ENCODE data around the gene PFAS. TPM values are rescaled to one million over a fixed set of nuclear protein-coding genes. Genes with fewer than 3 reads are reported as not detected.

PFAS gene
- total RNA-seq, 2 experiments from 2014 or later, result 47.2 to 56.8 TPM

- H3K27me3 Mint-ChIP-seq, result no peaks in the 10 kb centered on the region
- peaks cover 10% of the 10 kb centered on the region for H3K36me3 Mint-ChIP-seq
- ATAC-seq (ENCODE audit: low read depth), result no peak
- POLR2A ChIA-PET, result interaction anchor here (1.0 to 2.1 kb wide), 6 partner anchors 40 to 115 kb away, joined by 4 to 31 read pairs (median 6); partner anchors contain the start of genes AURKB, CTC1 and PFAS
- peak overlapping the region; percentile 96 for H3K27ac Mint-ChIP-seq
- H3K4me1 Mint-ChIP-seq, result peaks cover 28% of the 10 kb centered on the region
- no peak for DNase-seq
- peak overlapping the region; percentile 99 for H3K4me3 Mint-ChIP-seq
- H3K9me3 Mint-ChIP-seq, result no peaks in the 10 kb centered on the region
Measured at GRCh38 chr17:8287651-8288335, 38.7 kb downstream of the PFAS start.

- POLR2A ChIA-PET, result interaction anchor here (0.6 to 2.1 kb wide), 11 partner anchors 12 to 373 kb away, joined by 3 to 31 read pairs (median 4); partner anchors contain the start of genes AURKB, CTC1 and PFAS
- Mint-ChIP-seq H3K36me3 (peaks cover 10% of the 10 kb centered on the region), H3K4me3 (peak within 1 kb of the TSS; percentile 99)
Measured at GRCh38 chr17:8288336-8289102, 39.4 kb downstream of the PFAS start, which contains the start of gene RANGRF. Gene RANGRF, plus strand, starts transcription at chr17:8288670. Its CDS starts 119 bp downstream, at chr17:8288789.

GRCh38 chr17:8289103-8289397, 40.0 kb downstream of the PFAS start:
- ATAC-seq (ENCODE audit: low read depth), result no peak
- no peaks in the 10 kb centered on the region for H3K9me3 Mint-ChIP-seq
- H3K27me3 Mint-ChIP-seq, result no peaks in the 10 kb centered on the region
- peaks cover 10% of the 10 kb centered on the region for H3K36me3 Mint-ChIP-seq
- H3K27ac Mint-ChIP-seq, result peak overlapping the region; percentile 96
- H3K4me1 Mint-ChIP-seq, result peaks cover 31% of the 10 kb centered on the region
- DNase-seq, result no peak
- POLR2A ChIA-PET, result interaction anchor here (0.6 to 2.1 kb wide), 10 partner anchors 12 to 373 kb away, joined by 3 to 31 read pairs (median 4); partner anchors contain the start of genes AURKB, CTC1 and PFAS
- H3K4me3 Mint-ChIP-seq, result peak overlapping the region; percentile 99

More at GRCh38 chr17:8288336-8289102, 39.4 kb downstream of the PFAS start, which contains the start of gene RANGRF:
- H3K9me3 Mint-ChIP-seq, result no peaks in the 10 kb centered on the region
- no peaks in the 10 kb centered on the region for H3K27me3 Mint-ChIP-seq
- peaks cover 31% of the 10 kb centered on the region for H3K4me1 Mint-ChIP-seq
- peak within 1 kb of the TSS; percentile 96 for H3K27ac Mint-ChIP-seq
- DNase-seq, result peak; percentile 87
- ATAC-seq (ENCODE audit: low read depth), result peak; percentile 91

GRCh38 chr17:8290043-8290442, 41.0 kb downstream of the PFAS start:
- H3K27me3 Mint-ChIP-seq, result no peaks in the 10 kb centered on the region
- H3K27ac Mint-ChIP-seq, result no peak overlapping the region
- ATAC-seq (ENCODE audit: low read depth), result no peak
- H3K36me3 Mint-ChIP-seq, result peaks cover 10% of the 10 kb centered on the region
- H3K4me3 Mint-ChIP-seq, result peak overlapping the region; percentile 99
- no peaks in the 10 kb centered on the region for H3K9me3 Mint-ChIP-seq
- POLR2A ChIA-PET, result no interaction called here
- H3K4me1 Mint-ChIP-seq, result peaks cover 37% of the 10 kb centered on the region
- no peak for DNase-seq

- Mint-ChIP-seq H3K27me3 (no peaks in the 10 kb centered on the region), H3K36me3 (peaks cover 10% of the 10 kb centered on the region), H3K4me1 (peaks cover 40% of the 10 kb centered on the region), H3K9me3 (peaks cover 1% of the 10 kb centered on the region), H3K27ac (peak overlapping the region; percentile 55), H3K4me3 (no peak overlapping the region)
- DNase-seq (no peak), ATAC-seq (ENCODE audit: low read depth) (no peak)
- POLR2A ChIA-PET, result interaction anchor here (2.6 kb wide), 1 partner anchor 45 kb away, joined by 10 read pairs; the partner anchor contains the start of genes CTC1 and PFAS
Measured at GRCh38 chr17:8292639-8293395, 43.7 kb downstream of the PFAS start.

- H3K27me3 Mint-ChIP-seq, result no peaks in the 10 kb centered on the region
- H3K4me3 Mint-ChIP-seq, result peak overlapping the region; percentile 96
- ATAC-seq (ENCODE audit: low read depth), result no peak
- peaks cover 37% of the 10 kb centered on the region for H3K4me1 Mint-ChIP-seq
- DNase-seq, result no peak
- H3K36me3 Mint-ChIP-seq, result peaks cover 10% of the 10 kb centered on the region
- H3K27ac Mint-ChIP-seq, result peak overlapping the region; percentile 92
- peaks cover 1% of the 10 kb centered on the region for H3K9me3 Mint-ChIP-seq
- POLR2A ChIA-PET, result interaction anchor here (0.7 to 2.5 kb wide), 9 partner anchors 10 to 175 kb away, joined by 3 to 52 read pairs (median 9); partner anchors contain the start of genes AURKB, CTC1, KRABD2 and PFAS
Measured at GRCh38 chr17:8294361-8294760, 45.3 kb downstream of the PFAS start.

- no peaks in the 10 kb centered on the region for H3K27me3 Mint-ChIP-seq
- DNase-seq, result no peak
- POLR2A ChIA-PET, result interaction anchor here (0.7 to 2.5 kb wide), 23 partner anchors 9 to 608 kb away, joined by 3 to 52 read pairs (median 5); partner anchors contain the start of genes AURKB, BORCS6, CTC1 and KRABD2
- peaks cover 32% of the 10 kb centered on the region for H3K4me1 Mint-ChIP-seq
- peaks cover 1% of the 10 kb centered on the region for H3K9me3 Mint-ChIP-seq
- ATAC-seq (ENCODE audit: low read depth), result no peak
- peak overlapping the region; percentile 92 for H3K27ac Mint-ChIP-seq
- peak overlapping the region; percentile 96 for H3K4me3 Mint-ChIP-seq
- peaks cover 9% of the 10 kb centered on the region for H3K36me3 Mint-ChIP-seq
Measured at GRCh38 chr17:8294814-8295316, 45.8 kb downstream of the PFAS start.

GRCh38 chr17:8300226-8300625, 51.1 kb downstream of the PFAS start:
- ATAC-seq (ENCODE audit: low read depth) (no peak), DNase-seq (no peak)
- POLR2A ChIA-PET, result interaction anchor here (1.7 to 2.0 kb wide), 2 partner anchors 53 to 127 kb away, joined by 6 read pairs; partner anchors contain the start of gene CTC1
- Mint-ChIP-seq H3K4me3 (no peak overlapping the region), H3K27ac (peak overlapping the region; percentile 72), H3K4me1 (peaks cover 10% of the 10 kb centered on the region), H3K9me3 (peaks cover 1% of the 10 kb centered on the region), H3K27me3 (no peaks in the 10 kb centered on the region), H3K36me3 (no peaks in the 10 kb centered on the region)

GRCh38 chr17:8300627-8301242, 51.6 kb downstream of the PFAS start:
- Mint-ChIP-seq H3K4me1 (peaks cover 10% of the 10 kb centered on the region), H3K36me3 (no peaks in the 10 kb centered on the region), H3K27ac (peak overlapping the region; percentile 72), H3K9me3 (peaks cover 1% of the 10 kb centered on the region), H3K4me3 (no peak overlapping the region), H3K27me3 (no peaks in the 10 kb centered on the region)
- ATAC-seq (ENCODE audit: low read depth) (peak; percentile 95), DNase-seq (peak; percentile 58)
- POLR2A ChIA-PET, result interaction anchor here (1.3 to 2.0 kb wide), 3 partner anchors 53 to 137 kb away, joined by 3 to 6 read pairs (median 6); partner anchors contain the start of gene CTC1

- no peak for ATAC-seq (ENCODE audit: low read depth)
- no peak for DNase-seq
- Mint-ChIP-seq H3K9me3 (no peaks in the 10 kb centered on the region), H3K4me1 (no peaks in the 10 kb centered on the region), H3K36me3 (no peaks in the 10 kb centered on the region), H3K27ac (no peak overlapping the region), H3K27me3 (peaks cover 3% of the 10 kb centered on the region), H3K4me3 (no peak overlapping the region)
- POLR2A ChIA-PET, result no interaction called here
Measured at GRCh38 chr17:8310601-8311123, 61.6 kb downstream of the PFAS start.

GRCh38 chr17:8311131-8311790, 62.2 kb downstream of the PFAS start:
- Mint-ChIP-seq H3K9me3 (no peaks in the 10 kb centered on the region), H3K27ac (no peak overlapping the region), H3K4me1 (no peaks in the 10 kb centered on the region), H3K36me3 (no peaks in the 10 kb centered on the region), H3K4me3 (no peak overlapping the region), H3K27me3 (peaks cover 6% of the 10 kb centered on the region)
- POLR2A ChIA-PET, result no interaction called here
- no peak for DNase-seq
- ATAC-seq (ENCODE audit: low read depth), result no peak

GRCh38 chr17:8312251-8312650, 63.2 kb downstream of the PFAS start:
- Mint-ChIP-seq H3K27me3 (peaks cover 6% of the 10 kb centered on the region), H3K27ac (no peak overlapping the region), H3K4me1 (no peaks in the 10 kb centered on the region), H3K4me3 (no peak overlapping the region), H3K9me3 (no peaks in the 10 kb centered on the region), H3K36me3 (no peaks in the 10 kb centered on the region)
- no peak for DNase-seq
- no peak for ATAC-seq (ENCODE audit: low read depth)
- POLR2A ChIA-PET, result no interaction called here
